Left ventricle myocardium inferior (tissue), 1 donor: ENCODE measurements around the gene SLC25A52. TPM values are rescaled to one million over a fixed set of nuclear protein-coding genes. Genes with fewer than 3 reads are reported as not detected.

Experiments used
- DNase-seq: peaks from one replicate; pipeline ENCODE4 v3.0.0-alpha.2; 2020
- H3K27ac ChIP-seq: fragments of 200-600 bp; replicated peaks from 2 replicates; pipeline ENCODE4 v1.8.0; 2021
- H3K27me3 ChIP-seq: fragments of 200-600 bp; 2 replicates; pipeline ENCODE4 v1.8.0; 2021; ENCODE audit warnings: low read depth
- H3K36me3 ChIP-seq: fragments of 200-600 bp; 2 replicates; pipeline ENCODE4 v1.8.0; 2021
- H3K4me1 ChIP-seq: fragments of 200-600 bp; 2 replicates; pipeline ENCODE4 v1.8.0; 2021
- H3K4me3 ChIP-seq: fragments of 200-600 bp; 2 replicates; pipeline ENCODE4 v1.8.0; 2021; ENCODE audit warnings: mild to moderate bottlenecking, moderate library complexity
- H3K9me3 ChIP-seq: fragments of 200-600 bp; replicated peaks from 2 replicates; pipeline ENCODE4 v1.8.0; 2021
- CTCF ChIP-seq: fragments of 200-600 bp; IDR thresholded peaks from 2 replicates; pipeline ENCODE4 v1.8.0; 2021; ENCODE audit warnings: antibody characterized with exemption, mild to moderate bottlenecking, borderline replicate concordance
- intact Hi-C: fragments of 100-400 bp; cut with micrococcal nuclease; formaldehyde crosslinking; loops from one replicate; pipeline ENCODE4 v1.11.0; 2022
- total RNA-seq: library from RNA; stranded (reverse); fragmentation: NEBNext Ultra II Directional; extraction: Animal tissue kit (Norgen Biotek cat#: 25700); gene quantifications from one replicate; pipeline ENCODE4 v1.2.1, GENCODE V29; 2021
- donor health status: DM: no; HTN: yes; CAD: no; lungs with severe emphysema.

SLC25A52 gene
- total RNA-seq, 1 donor from 2014 or later = not detected

GRCh38 chr18:31723990-31724711, 36.5 kb downstream of the SLC25A52 start:
- DNase-seq = peak; percentile 32
- intact Hi-C loops = loop anchor here (5.0 to 10.0 kb wide), 2 partner anchors 37 to 159 kb away; no protein-coding TSS in a partner anchor
- TF ChIP-seq CTCF = no peak

GRCh38 chr18:31723639-31723989, 37.1 kb downstream of the SLC25A52 start:
- no peak for DNase-seq
- no peak for TF ChIP-seq CTCF
- peaks cover 36% of the 10 kb centered on the region for H3K4me1 ChIP-seq
- H3K9me3 ChIP-seq = peaks cover 12% of the 10 kb centered on the region
- H3K27ac ChIP-seq = peak overlapping the region; percentile 71
- peak overlapping the region; percentile 75 for H3K4me3 ChIP-seq
- H3K27me3 ChIP-seq = no peaks in the 10 kb centered on the region
- intact Hi-C loops = loop anchor here (5.0 to 10.0 kb wide), 2 partner anchors 36 to 159 kb away; no protein-coding TSS in a partner anchor
- no peaks in the 10 kb centered on the region for H3K36me3 ChIP-seq

More at GRCh38 chr18:31723990-31724711, 36.5 kb downstream of the SLC25A52 start:
- Histone ChIP-seq H3K9me3 (peaks cover 8% of the 10 kb centered on the region), H3K27ac (peak overlapping the region; percentile 71), H3K4me3 (peak overlapping the region; percentile 75), H3K27me3 (no peaks in the 10 kb centered on the region), H3K36me3 (no peaks in the 10 kb centered on the region), H3K4me1 (peaks cover 36% of the 10 kb centered on the region)

- peak; percentile 91 for TF ChIP-seq CTCF
- intact Hi-C loops = loop anchor here (5.0 to 10.0 kb wide), 2 partner anchors 35 to 158 kb away; no protein-coding TSS in a partner anchor
- Histone ChIP-seq H3K27me3 (no peaks in the 10 kb centered on the region), H3K36me3 (no peaks in the 10 kb centered on the region), H3K4me1 (peaks cover 43% of the 10 kb centered on the region), H3K27ac (no peak overlapping the region), H3K4me3 (no peak overlapping the region), H3K9me3 (peaks cover 12% of the 10 kb centered on the region)
- peak; percentile 65 for DNase-seq
These were observed 38.2 kb downstream of the SLC25A52 start for GRCh38 chr18:31722369-31722957.

DNA sequence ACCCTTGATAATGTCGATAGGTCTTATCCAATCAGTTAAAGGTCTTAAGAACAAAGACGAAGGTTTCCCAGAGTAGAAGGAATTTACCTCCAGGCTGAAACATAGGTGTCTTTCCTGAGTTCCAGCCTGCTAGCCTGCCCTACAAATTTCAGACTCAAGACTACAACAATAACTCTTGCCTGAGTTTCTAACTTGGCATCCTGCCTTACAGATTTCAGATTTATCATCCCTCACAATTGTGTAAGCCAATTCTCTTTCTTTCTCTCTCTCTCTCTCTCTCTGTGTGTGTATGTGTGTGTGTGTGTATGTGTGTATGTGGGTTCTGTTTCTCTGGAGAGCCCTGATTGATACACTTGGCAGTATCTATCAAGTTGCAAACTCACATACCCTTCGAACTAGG, 39.1 kb downstream of the SLC25A52 start:
- intact Hi-C loops = loop anchor here (5.0 to 10.0 kb wide), 2 partner anchors 34 to 157 kb away; no protein-coding TSS in a partner anchor
- Histone ChIP-seq H3K4me3 (no peak overlapping the region), H3K9me3 (peaks cover 12% of the 10 kb centered on the region), H3K27me3 (no peaks in the 10 kb centered on the region), H3K36me3 (no peaks in the 10 kb centered on the region), H3K27ac (no peak overlapping the region), H3K4me1 (peaks cover 43% of the 10 kb centered on the region)
- no peak for TF ChIP-seq CTCF
- no peak for DNase-seq

- Histone ChIP-seq H3K27ac (no peak overlapping the region), H3K9me3 (peaks cover 12% of the 10 kb centered on the region), H3K4me3 (no peak overlapping the region), H3K36me3 (no peaks in the 10 kb centered on the region), H3K27me3 (no peaks in the 10 kb centered on the region), H3K4me1 (peaks cover 43% of the 10 kb centered on the region)
- no peak for TF ChIP-seq CTCF
- no peak for DNase-seq
- intact Hi-C loops = loop anchor here (5.0 to 10.0 kb wide), 2 partner anchors 34 to 156 kb away; no protein-coding TSS in a partner anchor
These were observed 39.8 kb downstream of the SLC25A52 start for GRCh38 chr18:31720867-31721266.
